Hepatocyte (in vitro differentiated cells): Measurements from ENCODE around the gene PIP5K1C. TPM values are rescaled to one million over a fixed set of nuclear protein-coding genes. Genes with fewer than 3 reads are reported as not detected.
A peak's percentile ranks its signal among the peaks of the same experiment; 100 is the strongest.

Experiments
- DNase-seq: peaks from one replicate; pipeline ENCODE4 v3.0.0-alpha.2; 2016; ENCODE audit warnings: low spot score
- H2AFZ ChIP-seq: fragments of 200-600 bp; sonication (generic); 2 replicates; pipeline ENCODE4 v1.6.0; 2016; ENCODE audit warnings: antibody characterized with exemption, mild to moderate bottlenecking
- H3K27ac ChIP-seq: fragments of 200-600 bp; sonication (generic); 2 replicates; pipeline ENCODE4 v1.5.1; 2016; ENCODE audit warnings: mild to moderate bottlenecking
- H3K27me3 ChIP-seq: fragments of 200-600 bp; sonication (generic); 2 replicates; pipeline ENCODE4 v1.6.1; 2016
- H3K36me3 ChIP-seq: fragments of 200-600 bp; sonication (generic); replicated peaks from 2 replicates; pipeline ENCODE4 v1.5.1; 2016; ENCODE audit warnings: low read depth; ENCODE audit not compliant: insufficient read depth
- H3K4me1 ChIP-seq: fragments of 200-600 bp; sonication (generic); 2 replicates; pipeline ENCODE4 v1.5.1; 2016; ENCODE audit warnings: mild to moderate bottlenecking, moderate library complexity; ENCODE audit not compliant: insufficient read depth
- H3K4me2 ChIP-seq: fragments of 200-600 bp; sonication (generic); 2 replicates; pipeline ENCODE4 v1.6.0; 2016
- H3K4me3 ChIP-seq: fragments of 200-600 bp; sonication (generic); 2 replicates; pipeline ENCODE4 v1.5.1; 2016; ENCODE audit warnings: mild to moderate bottlenecking
- H3K79me2 ChIP-seq: fragments of 200-600 bp; sonication (generic); 2 replicates; pipeline ENCODE4 v1.6.0; 2017; ENCODE audit warnings: mild to moderate bottlenecking
- H3K9me2 ChIP-seq: fragments of 200-600 bp; sonication (generic); replicated peaks from 2 replicates; pipeline ENCODE4 v1.6.0; 2017; ENCODE audit warnings: mild to moderate bottlenecking; ENCODE audit not compliant: insufficient read depth
- H3K9me3 ChIP-seq: fragments of 200-600 bp; sonication (generic); 2 replicates; pipeline ENCODE4 v1.5.1; 2016; ENCODE audit warnings: low read depth, mild to moderate bottlenecking
- H4K20me1 ChIP-seq: fragments of 200-600 bp; sonication (generic); 2 replicates; pipeline ENCODE4 v1.6.0; 2016; ENCODE audit warnings: mild to moderate bottlenecking; ENCODE audit not compliant: insufficient read depth, poor library complexity, severe bottlenecking
- CTCF ChIP-seq: fragments of 200-600 bp; sonication (generic); IDR thresholded peaks from 2 replicates; pipeline ENCODE4 v1.5.1; 2016; ENCODE audit warnings: antibody characterized with exemption, mild to moderate bottlenecking; ENCODE audit not compliant: poor library complexity
- EZH2 ChIP-seq: fragments of 200-600 bp; sonication (generic); IDR thresholded peaks from 2 replicates; pipeline ENCODE4 v1.6.1; 2016; ENCODE audit warnings: antibody characterized with exemption, mild to moderate bottlenecking, borderline replicate concordance
- EZH2phosphoT487 ChIP-seq: fragments of 200-600 bp; sonication (generic); IDR thresholded peaks from one replicate; pipeline ENCODE4 v1.6.1; 2018; ENCODE audit warnings: antibody characterized with exemption, mild to moderate bottlenecking, low read depth, moderate library complexity; ENCODE audit not compliant: unreplicated experiment, severe bottlenecking
- WGBS: methylation state at CpG from one replicate; pipeline ENCODE4 v1.1.6; 2016; ENCODE audit warnings: low lambda C conversion rate; ENCODE audit errors: missing lambda C conversion rate; 5-methylcytosine and 5-hydroxymethylcytosine counted together
- polyA plus RNA-seq: library from polyadenylated mRNA; unstranded; fragments of >200 nt; fragmentation: Nextera tagmentation; extraction: Ambion mirVana; gene quantifications from 2 replicates; pipeline ENCODE4 v1.2.1, GENCODE V29; 2016
- total RNA-seq: library from RNA; depleted of rRNA; stranded (reverse); fragments of >200 nt; gene quantifications from 2 replicates; pipeline ENCODE4 v1.2.3, GENCODE V29; 2014

PIP5K1C gene, protein sequence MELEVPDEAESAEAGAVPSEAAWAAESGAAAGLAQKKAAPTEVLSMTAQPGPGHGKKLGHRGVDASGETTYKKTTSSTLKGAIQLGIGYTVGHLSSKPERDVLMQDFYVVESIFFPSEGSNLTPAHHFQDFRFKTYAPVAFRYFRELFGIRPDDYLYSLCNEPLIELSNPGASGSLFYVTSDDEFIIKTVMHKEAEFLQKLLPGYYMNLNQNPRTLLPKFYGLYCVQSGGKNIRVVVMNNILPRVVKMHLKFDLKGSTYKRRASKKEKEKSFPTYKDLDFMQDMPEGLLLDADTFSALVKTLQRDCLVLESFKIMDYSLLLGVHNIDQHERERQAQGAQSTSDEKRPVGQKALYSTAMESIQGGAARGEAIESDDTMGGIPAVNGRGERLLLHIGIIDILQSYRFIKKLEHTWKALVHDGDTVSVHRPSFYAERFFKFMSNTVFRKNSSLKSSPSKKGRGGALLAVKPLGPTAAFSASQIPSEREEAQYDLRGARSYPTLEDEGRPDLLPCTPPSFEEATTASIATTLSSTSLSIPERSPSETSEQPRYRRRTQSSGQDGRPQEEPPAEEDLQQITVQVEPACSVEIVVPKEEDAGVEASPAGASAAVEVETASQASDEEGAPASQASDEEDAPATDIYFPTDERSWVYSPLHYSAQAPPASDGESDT
- total RNA-seq (13.7 and 20.7 TPM in 2 replicates), polyA plus RNA-seq (33.5 and 37.1 TPM in 2 replicates)

- Histone ChIP-seq H3K9me2 (no peaks in the 10 kb centered on the region), H3K4me2 (peak within 1 kb of the TSS; percentile 100), H2AFZ (peak within 1 kb of the TSS; percentile 20), H3K27me3 (no peaks in the 10 kb centered on the region), H3K4me3 (peak within 1 kb of the TSS; percentile 83), H3K36me3 (no peaks in the 10 kb centered on the region), H3K4me1 (peaks cover 13% of the 10 kb centered on the region), H3K9me3 (no peaks in the 10 kb centered on the region), H4K20me1 (peaks cover 41% of the 10 kb centered on the region), H3K27ac (peak within 1 kb of the TSS; percentile 65), H3K79me2 (peaks cover 45% of the 10 kb centered on the region)
- DNase-seq = peak; percentile 97
- TF ChIP-seq EZH2phosphoT487 (no peak), CTCF (peak; percentile 68), EZH2 (no peak)
- WGBS = 9% methylated on average over 42 of the region's 82 CpGs
Measured at GRCh38 chr19:3700242-3701032, at the start of gene PIP5K1C. TSS of gene PIP5K1C (minus strand) at chr19:3700468. CDS start at chr19:3700390, 78 bp downstream.

GRCh38 chr19:3748965-3749364 lies 48.7 kb upstream of the PIP5K1C start:
- H3K4me1 ChIP-seq = no peaks in the 10 kb centered on the region
- no peak for DNase-seq
- 96% methylated on average over 7 of the region's 8 CpGs for WGBS

More at GRCh38 chr19:3748965-3749364, 48.7 kb upstream of the PIP5K1C start:
- no peaks in the 10 kb centered on the region for H3K9me2 ChIP-seq
- no peaks in the 10 kb centered on the region for H3K36me3 ChIP-seq
- no peak overlapping the region for H3K27ac ChIP-seq
- H3K4me3 ChIP-seq = no peak overlapping the region
- H3K4me2 ChIP-seq = no peak overlapping the region
- no peaks in the 10 kb centered on the region for H3K27me3 ChIP-seq
- TF ChIP-seq EZH2 (no peak), EZH2phosphoT487 (no peak), CTCF (no peak)
- H3K79me2 ChIP-seq = no peaks in the 10 kb centered on the region
- H2AFZ ChIP-seq = no peak overlapping the region
- H3K9me3 ChIP-seq = no peaks in the 10 kb centered on the region
- H4K20me1 ChIP-seq = no peaks in the 10 kb centered on the region
